ENCODE measurements around the gene CHMP4A. TPM values are rescaled to one million over a fixed set of nuclear protein-coding genes. Genes with fewer than 3 reads are reported as not detected.

The CHMP4A gene
- polyA plus RNA-seq, 1 donor from 2014 or later: 55.3 TPM

GRCh38 chr14:24164518-24164991 lies 48.7 kb downstream of the CHMP4A start:
- H3K79me2 ChIP-seq (replicated peaks; ENCODE audit: insufficient read depth, low read length): no peaks in the 10 kb centered on the region
- no peak overlapping the region for H3K4me2 ChIP-seq (ENCODE audit: low read length)
- TF ChIP-seq RAD21 (conservative IDR thresholded peaks at IDR 0.05) (no peak), REST (IDR thresholded peaks at IDR 0.05; ENCODE audit: borderline replicate concordance) (no peak), TAF1 (IDR thresholded peaks at IDR 0.05; ENCODE audit: low read depth) (no peak)
- H3K4me3 ChIP-seq (ENCODE audit: low read length): no peak overlapping the region
- no peak overlapping the region for H3K9ac ChIP-seq (ENCODE audit: low read length)
- no peak overlapping the region for H3K27ac ChIP-seq (ENCODE audit: low read length)
- H3K36me3 ChIP-seq (ENCODE audit: insufficient read depth, low read length): no peaks in the 10 kb centered on the region
- no peaks in the 10 kb centered on the region for H3K9me3 ChIP-seq (ENCODE audit: low read length)
- no peaks in the 10 kb centered on the region for H3K9me2 ChIP-seq (ENCODE audit: insufficient read depth, low read length)
- no peaks in the 10 kb centered on the region for H3K27me3 ChIP-seq (ENCODE audit: insufficient read depth, low read depth, low read length)
- no peaks in the 10 kb centered on the region for H3F3A ChIP-seq (ENCODE audit: insufficient read depth, low read length, poor library complexity, severe bottlenecking)
- H2AFZ ChIP-seq (ENCODE audit: low read depth, low read length): no peak overlapping the region
- H4K20me1 ChIP-seq (ENCODE audit: insufficient read depth): no peaks in the 10 kb centered on the region

GRCh38 chr14:24162093-24162492 lies 51.2 kb downstream of the CHMP4A start:
- Histone ChIP-seq H3K9ac (ENCODE audit: low read length) (no peak overlapping the region), H3K36me3 (ENCODE audit: insufficient read depth, low read length) (no peaks in the 10 kb centered on the region), H3K4me3 (ENCODE audit: low read length) (no peak overlapping the region), H4K20me1 (ENCODE audit: insufficient read depth) (no peaks in the 10 kb centered on the region), H2AFZ (ENCODE audit: low read depth, low read length) (no peak overlapping the region), H3K27ac (ENCODE audit: low read length) (no peak overlapping the region), H3K4me2 (ENCODE audit: low read length) (no peak overlapping the region), H3K9me3 (ENCODE audit: low read length) (no peaks in the 10 kb centered on the region), H3K9me2 (ENCODE audit: insufficient read depth, low read length) (no peaks in the 10 kb centered on the region), H3K27me3 (ENCODE audit: insufficient read depth, low read depth, low read length) (no peaks in the 10 kb centered on the region), H3K79me2 (replicated peaks; ENCODE audit: insufficient read depth, low read length) (no peaks in the 10 kb centered on the region), H3F3A (ENCODE audit: insufficient read depth, low read length, poor library complexity, severe bottlenecking) (no peaks in the 10 kb centered on the region)
- TF ChIP-seq EZH2 (IDR thresholded peaks at IDR 0.05; ENCODE audit: borderline replicate concordance, insufficient read depth, low read length, poor library complexity, severe bottlenecking): no peak
- TF ChIP-seq CTCF (IDR thresholded peaks at IDR 0.05; ENCODE audit: poor library complexity, severe bottlenecking): no peak
- TF ChIP-seq MXI1 (conservative IDR thresholded peaks at IDR 0.05; ENCODE audit: poor library complexity, severe bottlenecking): no peak
- TF ChIP-seq TAF1 (IDR thresholded peaks at IDR 0.05; ENCODE audit: low read depth): no peak
- TF ChIP-seq EP300 (conservative IDR thresholded peaks at IDR 0.05; ENCODE audit: poor library complexity, severe bottlenecking): no peak
- TF ChIP-seq POLR2AphosphoS5 (IDR thresholded peaks at IDR 0.05): no peak
- no peak for TF ChIP-seq REST (IDR thresholded peaks at IDR 0.05; ENCODE audit: borderline replicate concordance)
- TF ChIP-seq SMC3 (conservative IDR thresholded peaks at IDR 0.05; ENCODE audit: poor library complexity): no peak
- no peak for TF ChIP-seq RAD21 (conservative IDR thresholded peaks at IDR 0.05)

Data from neural cell (in vitro differentiated cells).